ENCODE data around the gene P2RX4.

- no peak for TF ChIP-seq CTCF (IDR thresholded peaks at IDR 0.05)
- no peak for TF ChIP-seq POLR2A (IDR thresholded peaks at IDR 0.05)
Measured at GRCh38 chr12:121222847-121223246, 12.9 kb downstream of the P2RX4 start.
